CMK (cell line): Measurements from ENCODE around the gene MTCL1.

Experiments used
- DNase-seq: peaks from one replicate; pipeline ENCODE4 v3.0.0-alpha.2; 2010; ENCODE audit warnings: low read depth

MTCL1 gene

DNA sequence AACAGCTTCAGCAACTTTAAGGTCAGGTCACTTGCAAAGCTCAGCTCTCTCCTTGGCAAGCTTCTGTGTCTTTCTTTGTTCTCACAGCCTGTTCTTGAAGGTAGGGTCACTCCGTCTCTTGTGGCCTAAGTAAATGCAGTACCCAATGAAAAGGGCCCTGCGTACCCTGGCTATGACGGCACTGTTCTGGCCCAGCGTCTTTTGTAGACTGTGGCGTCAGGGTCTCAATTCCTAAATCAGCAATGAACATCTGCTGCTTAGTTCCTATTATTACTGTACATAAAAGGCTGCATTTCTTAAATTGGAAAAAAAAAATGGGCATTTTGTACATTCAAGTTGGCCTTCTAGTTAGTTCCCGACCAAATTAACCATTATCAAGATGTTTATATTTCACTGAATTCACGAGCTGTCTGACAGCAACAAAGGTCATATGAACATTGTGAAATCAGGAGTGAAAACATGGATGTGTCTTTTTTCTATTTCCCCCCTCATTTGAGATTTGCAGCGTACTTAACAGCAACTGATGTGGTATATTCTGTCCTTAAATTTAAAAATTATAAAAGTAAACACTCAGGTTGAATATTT is 17.0 kb upstream of the MTCL1 start:
- DNase-seq = no peak

DNA sequence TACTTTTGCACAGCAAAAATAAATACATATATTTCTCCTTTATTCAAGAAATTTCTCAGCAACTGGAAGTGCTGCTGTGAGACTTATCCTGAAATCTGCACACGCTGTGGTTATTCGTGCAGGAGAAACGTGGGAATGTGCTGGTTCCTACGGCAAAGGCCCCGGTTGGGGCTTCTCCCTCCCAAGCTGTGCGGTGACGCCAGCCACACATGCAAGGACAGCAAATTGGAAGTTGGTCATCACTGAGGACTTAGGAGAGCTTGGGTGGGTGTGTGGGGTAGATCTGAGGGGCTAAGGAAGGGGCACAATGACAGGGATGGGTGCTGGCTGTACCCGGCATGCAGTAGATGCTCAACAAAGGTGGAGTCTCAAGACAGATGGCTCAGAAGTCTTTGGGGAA is 16.5 kb upstream of the MTCL1 start:
- no peak for DNase-seq

DNA sequence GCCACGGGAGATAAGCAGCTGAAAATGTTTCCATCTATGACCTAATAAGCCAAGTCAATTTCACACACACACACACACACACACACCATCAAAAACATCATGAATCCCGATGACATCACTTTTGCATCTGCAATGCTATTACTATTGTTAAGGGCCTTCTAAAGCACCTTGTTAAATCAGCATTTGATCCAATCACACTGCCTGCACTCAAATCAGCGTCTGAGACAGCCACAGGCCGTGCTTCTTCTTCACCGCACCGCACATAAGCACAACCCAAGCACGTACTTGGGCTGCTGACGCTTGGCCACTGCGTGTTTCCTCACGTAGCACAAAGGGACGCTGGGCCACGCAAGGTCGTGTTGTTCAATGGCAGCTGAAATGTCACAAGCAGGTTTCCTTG is 15.8 kb upstream of the MTCL1 start:
- DNase-seq = no peak

DNA sequence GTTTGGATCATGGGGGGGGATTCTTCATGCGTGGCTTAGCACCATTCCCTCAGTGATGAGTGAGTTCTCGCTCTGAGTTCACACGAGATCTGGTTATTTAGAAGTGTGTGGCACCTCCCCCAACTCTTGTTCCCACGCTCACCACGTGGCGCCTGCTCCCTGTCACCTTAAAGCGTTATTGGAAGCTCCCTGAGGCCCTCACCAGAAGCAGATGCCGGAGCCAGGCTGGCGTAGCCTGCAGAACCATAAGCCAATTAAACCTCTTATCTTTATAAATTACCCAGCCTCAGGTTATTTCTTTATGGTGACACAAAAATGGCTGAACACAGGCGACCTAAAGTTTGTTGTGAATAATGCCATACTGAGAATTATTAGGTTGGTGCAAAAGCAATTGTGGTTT is 10.5 kb upstream of the MTCL1 start:
- DNase-seq = no peak

DNA sequence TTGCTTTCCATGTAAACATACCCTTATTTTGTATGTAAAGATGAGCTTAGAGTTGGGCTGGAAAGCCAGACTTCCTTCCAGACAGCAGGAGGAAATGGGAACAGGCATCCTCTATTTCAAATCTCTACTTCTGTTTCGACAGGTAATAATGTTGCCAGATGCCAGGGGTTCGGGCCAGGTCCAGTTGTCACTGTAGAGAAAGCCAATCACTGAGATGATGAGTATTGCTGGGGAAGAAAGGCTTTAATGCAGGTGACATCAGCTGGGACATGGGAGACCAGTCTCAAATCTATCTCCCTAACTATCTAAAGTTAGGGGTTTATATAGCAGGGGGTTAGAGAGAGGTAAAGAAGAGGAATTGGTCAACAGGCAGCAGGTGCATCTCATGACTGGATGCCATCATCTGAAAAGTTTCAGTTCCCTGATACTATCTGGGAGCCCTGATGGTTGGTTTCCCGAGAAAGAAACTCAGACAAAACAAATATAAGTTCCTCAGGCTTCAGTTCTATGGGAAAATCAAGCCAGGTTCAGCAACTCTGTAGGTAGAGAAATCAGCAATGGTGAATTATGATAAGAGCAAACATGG is 9.3 kb upstream of the MTCL1 start:
- DNase-seq = no peak

DNA sequence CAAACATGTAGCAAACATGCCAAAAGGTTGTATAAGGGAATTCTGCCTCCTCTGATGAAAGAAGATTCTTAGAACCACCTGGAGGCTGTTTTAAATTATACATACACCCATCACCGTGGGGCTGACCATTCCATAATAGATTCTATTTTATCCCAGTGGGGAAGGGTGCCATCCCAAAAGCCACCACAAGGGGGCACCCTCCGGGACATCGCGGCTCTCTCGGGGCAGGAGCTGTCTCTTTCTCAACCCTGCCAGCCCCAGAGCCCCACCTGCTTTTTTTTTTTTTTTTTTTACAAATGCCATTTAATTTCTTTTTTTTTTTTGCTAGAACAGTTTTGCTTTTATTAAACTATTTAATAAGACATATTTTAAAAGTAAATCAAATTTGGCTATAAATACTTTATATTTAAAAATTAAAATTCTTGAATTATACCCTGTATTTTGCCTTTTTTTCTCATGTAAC is 8.6 kb upstream of the MTCL1 start:
- DNase-seq = no peak

DNA sequence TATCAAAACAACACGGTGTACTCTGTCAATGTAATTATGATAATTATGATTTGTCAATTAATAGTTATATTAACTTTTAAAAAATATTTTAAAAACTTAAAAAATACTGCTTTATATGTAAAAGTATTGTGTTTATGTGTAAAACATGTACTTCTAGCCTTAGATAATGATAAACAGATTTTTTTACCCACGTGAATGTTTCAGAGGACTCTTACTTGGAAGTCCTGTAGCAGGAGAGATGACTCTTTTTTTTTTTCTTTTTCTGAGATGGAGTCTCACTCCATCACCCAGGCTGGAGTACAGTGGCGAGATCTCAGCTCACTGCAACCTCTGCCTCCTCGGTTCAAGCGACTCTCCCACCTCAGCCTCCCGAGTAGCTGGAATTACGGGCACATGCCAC is 6.2 kb upstream of the MTCL1 start:
- DNase-seq = no peak

DNA sequence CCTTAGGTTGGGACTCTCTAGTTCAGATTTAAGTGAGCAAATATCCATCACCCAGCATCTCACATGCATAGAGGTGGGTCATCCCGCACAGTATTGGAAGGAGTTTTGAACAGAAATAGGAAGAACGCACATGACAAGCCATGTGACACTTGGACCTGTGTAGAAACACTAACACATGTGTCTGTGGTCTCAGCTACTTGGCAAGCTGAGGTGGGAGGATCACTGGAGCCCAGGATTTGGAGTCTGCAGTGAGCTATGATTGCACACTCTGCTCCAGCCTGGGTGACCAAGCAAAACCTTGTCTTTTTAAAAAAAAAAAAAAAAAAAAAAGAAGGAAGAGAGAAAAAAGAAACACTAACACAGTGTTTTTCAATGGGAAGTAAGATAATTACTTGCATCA is 5.4 kb upstream of the MTCL1 start:
- DNase-seq = no peak

DNA sequence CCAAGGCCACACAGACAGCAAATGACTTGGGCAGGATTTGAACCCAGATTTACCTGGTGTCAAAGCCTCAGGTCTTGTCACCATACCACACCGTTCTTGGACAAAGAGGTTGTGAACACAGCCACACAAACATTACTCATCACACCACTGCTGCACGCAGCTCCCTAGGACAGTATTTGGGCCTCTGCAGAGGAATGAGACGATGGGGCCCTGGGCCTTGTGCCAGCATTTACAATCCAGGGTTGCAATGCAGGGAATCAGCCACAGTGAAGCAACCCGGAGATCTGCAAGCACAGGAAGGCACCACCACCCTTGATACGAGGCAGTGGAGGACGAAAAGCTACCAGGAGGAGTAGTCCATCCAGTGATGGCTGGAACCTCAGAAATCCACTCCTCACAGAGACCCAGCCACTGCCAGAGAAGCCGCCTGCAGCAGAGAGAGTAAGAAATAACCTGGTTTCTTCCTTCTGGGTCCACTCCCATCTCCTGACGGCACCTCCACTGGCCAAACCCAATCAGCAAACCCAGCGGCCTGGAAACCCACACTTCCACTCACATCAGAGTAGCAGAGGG is 3.7 kb upstream of the MTCL1 start:
- DNase-seq = no peak

DNA sequence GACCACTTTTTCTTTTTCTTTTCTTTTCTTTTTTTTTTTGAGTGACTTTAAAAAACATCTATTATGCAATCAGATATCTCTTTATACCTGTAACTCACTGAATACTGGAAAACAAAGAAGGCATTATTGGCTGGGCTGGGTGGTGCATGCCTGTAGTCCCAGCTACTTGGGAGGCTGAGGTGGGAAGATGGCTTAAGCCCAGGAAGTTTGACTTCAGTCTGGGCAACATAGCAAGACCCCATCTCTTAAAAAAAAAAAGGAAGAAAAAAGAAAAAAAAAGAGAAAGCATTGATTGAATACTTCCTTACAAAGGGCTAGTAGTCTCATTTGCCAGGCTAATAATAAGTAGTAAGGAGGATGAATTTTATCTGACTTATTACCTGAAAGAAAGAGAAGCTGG is 2.7 kb upstream of the MTCL1 start:
- no peak for DNase-seq

DNA sequence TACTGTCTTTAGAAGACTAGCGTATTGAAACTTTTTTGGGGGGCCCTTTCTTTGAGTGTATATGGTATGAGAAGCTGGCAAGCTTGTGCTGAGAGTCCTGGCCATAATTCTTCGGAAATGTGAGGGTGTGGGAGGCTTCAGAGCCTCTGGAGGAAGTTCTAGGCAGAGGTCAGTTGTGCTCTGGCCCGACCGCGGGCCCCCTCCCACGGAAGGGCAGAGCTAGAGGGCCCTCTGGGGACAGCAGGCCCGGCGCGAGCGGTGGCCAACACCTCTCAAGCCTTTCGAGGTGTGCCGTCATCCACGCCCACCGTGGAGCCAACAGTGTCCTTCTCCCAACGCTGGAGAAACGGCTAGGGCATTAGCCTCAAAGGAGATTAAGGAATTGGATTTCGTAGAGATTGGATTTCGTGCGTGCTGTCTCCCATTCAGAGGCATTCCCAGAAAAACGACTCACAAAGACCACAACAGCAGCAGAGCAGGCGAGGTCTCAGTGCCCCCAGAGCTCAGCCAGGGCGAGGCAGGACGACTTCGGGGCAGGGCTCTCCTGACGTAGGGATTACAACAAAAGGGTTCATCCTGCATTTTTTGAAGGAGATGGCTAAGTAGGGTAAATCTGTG is 2.2 kb upstream of the MTCL1 start:
- no peak for DNase-seq

DNA sequence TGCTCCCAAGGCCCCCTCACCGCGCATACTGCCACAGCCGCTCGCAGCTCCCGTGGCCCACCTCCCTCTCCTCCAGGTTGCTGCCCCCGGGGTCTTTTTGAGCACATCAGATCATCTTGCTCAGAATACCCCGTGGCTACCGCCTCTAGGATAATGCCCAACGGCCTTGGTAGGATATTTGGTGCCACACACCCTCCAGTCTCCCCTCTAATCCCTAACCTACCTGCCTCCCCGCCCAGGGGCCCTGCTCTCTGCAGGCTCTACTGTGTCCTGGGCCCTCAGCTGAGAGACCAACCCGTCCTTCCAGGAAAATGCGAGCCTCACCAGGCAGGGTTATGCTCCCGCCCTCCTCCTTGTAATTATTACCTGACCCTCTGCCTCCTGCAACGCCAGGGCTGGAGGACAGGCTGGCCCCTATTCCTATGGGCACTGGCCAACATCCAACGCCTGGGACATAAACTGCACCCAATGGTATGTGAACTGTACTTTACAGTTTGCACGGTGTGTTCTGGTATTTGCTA is 1.5 kb upstream of the MTCL1 start:
- DNase-seq = no peak

DNA sequence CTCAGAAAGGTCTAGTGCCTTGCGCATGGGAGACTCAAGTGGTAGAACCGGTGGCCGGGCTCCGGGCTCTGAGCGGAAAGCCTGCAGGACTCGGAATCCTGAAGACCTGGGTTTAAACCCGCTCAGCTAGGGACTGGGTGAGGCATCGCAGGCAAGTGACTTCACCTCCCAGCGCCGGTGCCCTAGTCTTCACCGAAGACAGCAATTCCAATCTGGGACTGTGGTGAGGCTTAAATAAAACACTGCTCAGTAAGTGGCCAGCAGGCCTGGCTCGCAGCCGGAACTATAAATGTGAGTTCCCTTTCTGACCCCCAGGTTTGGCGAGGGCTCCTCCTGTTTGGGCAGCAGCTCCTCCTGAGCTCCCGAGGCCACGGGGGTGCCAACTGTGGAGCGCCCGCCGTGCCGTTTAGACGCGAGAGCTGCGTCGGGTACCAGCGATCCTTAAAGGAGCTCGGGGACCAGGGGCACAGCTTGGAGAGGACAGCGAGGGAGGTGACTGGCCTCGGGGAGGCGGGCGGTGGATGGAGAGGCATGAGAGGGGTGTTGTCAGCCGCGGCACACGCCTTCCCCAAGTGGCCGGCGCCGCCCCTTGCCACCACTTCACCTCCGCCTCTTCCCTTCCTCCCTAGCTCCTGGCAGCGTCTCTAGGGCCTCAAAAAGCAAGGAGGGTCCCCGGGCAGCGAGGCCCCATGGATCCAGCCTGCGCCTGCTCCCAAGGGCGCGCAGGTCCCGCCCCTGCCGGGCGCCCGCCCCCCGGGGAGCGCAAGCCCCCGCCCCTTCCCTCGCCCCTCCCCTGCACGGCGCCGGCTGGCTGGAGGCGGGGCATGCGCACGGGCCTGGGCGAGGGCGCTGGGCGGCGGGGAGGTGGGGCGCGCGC is 757 bp upstream of the MTCL1 start:
- peak; percentile 64 for DNase-seq

DNA sequence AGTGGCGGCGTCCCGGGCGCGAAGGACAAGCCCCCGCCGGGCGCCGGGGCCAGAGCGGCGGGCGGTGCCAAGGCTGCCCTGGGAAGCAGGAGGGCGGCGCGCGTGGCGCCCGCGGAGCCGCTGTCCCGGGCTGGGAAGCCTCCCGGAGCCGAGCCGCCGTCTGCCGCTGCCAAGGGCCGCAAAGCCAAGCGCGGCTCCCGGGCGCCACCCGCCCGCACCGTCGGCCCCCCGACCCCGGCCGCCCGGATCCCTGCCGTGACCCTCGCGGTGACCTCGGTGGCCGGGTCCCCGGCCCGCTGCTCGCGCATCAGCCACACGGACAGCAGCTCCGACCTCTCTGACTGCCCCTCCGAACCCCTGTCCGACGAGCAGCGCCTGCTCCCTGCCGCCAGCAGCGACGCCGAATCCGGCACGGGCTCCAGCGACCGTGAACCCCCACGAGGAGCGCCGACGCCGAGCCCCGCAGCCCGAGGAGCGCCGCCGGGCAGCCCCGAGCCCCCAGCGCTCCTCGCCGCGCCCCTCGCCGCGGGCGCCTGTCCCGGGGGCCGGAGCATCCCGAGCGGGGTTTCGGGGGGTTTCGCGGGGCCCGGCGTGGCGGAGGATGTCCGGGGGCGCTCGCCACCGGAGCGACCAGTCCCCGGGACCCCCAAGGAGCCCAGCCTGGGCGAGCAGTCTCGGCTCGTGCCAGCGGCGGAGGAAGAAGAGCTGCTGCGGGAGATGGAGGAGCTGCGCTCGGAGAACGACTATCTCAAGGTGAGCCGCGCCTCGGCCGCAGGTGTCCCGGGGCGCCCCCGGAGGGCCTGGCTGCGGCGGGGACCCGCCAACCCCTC is 820 bp downstream of the MTCL1 start:
- no peak for DNase-seq

DNA sequence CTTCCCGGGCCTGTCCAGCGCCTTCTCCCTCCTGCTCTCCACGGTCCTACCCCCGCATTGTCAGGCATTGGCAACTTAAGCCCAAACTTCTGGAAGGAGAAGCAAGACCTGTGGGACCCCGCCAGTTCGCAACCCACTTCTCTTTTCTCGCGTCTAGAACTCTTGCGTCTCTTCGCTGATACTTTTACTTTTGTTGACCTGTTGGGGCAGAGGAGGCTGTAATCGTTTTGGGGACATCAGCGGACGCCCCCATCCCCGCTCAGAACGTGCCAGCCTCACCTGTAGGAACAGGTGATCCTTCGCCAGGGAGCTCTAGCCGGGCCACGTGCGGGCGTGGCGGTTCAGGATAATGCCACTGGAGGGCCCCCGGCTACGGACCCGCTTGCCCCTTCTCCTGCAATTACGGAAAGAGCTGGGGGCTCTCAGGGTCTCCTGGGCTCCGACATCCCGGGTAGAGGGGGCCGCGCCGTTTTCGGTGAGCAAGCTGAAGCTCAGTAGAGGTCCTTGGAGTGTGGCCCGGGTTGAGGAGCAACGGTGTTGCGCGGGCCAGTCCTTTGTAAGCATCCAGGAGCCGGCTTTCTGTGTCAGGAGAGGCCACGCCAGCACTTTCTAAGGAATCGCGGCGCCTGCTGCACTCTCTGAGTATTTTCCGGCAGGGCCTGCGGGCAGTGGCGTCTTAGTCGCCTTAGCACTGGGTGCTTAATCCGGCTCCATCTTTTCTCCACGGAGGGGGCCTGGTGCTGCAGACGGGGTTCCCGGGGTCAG is 1.6 kb downstream of the MTCL1 start:
- no peak for DNase-seq

DNA sequence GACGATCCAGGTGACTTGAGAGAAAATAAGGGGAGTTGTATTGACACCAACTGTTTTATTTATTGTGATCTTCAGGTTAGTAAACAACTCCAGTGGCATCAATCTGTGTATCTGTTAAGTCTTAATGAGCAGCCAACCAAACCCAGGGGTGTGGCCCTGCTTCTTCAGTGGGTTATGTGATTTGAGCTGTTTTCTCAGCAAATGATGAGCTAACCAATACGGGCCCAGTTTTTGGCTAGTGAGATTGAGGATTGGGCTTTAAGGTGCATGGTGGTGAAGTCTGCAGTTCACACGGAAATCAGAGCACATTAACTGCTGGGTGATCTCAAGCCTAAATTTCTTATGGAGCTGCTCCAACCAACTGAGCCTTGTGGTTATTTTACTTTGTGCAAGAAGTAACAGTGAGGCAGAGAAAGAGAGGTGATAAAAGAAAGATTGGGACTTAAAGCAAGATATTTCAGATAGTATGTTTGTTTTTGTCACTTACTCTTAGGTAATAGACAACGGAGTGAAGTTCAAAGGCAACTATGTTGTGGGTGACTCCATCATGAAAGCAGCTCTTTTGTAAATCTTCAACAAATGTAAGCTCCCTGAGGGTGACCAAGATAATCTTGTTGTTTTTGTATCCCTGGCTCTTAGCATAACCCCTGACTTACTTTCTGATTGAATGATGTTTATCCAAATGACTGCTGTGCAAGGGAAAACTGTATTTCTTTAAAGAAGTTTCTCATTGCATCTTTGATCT is 2.4 kb downstream of the MTCL1 start:
- no peak for DNase-seq

DNA sequence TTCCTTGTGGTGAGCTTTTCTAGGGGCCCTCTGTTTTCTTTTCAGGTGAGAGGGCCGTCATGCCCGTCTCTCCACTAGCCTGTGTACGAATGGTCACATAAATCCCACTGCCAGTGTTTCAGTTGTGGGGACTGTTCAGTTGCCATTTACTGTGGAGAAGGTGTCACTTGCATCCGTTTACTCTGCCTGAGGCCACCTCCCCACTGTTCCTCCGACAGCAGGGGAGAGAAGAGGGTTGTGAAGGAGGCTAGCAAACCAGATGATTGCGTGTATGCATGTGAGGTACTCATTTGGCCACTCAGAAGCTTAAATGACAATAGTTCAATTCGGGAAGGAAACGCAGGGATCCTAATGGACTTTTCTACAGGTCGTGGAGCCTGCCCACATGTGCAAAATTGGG is 3.3 kb downstream of the MTCL1 start:
- no peak for DNase-seq

DNA sequence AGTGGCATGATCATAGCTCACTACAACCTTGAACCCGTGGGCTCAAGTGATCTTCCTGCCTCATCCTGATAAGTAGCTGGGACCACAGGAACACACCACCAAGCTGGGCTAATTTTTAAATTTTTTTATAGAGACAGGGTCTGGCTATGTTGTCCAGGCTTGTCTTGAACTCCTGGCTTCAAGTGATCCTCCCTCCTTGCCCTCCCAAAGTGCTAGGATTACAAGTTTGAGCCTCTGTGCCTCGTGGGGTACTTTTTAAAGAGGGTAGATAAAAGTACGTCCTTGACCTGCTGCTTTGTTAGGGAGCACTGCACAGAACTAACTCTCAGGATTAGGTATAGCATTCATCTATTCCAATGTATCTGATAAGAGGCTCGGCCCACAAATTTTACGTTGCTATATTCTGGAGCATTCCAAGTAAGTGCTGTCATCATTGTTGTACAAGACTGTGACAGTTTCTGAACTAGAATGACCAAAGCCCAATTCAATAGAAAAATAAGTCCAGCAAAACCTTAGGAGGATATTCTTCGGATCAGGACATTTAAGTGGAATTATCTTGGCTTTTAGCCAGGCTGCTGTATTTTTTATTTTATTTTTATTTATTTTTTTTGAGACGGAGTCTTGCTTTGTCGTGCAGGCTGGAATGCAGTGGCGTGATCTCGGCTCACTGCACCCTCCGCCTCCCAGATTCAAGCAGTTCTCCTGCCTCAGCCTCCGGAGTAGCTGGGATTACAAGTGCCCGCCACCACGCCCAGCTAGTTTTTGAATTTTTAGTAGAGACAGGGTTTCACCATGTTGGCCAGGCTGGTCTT is 4.1 kb downstream of the MTCL1 start:
- DNase-seq = no peak

DNA sequence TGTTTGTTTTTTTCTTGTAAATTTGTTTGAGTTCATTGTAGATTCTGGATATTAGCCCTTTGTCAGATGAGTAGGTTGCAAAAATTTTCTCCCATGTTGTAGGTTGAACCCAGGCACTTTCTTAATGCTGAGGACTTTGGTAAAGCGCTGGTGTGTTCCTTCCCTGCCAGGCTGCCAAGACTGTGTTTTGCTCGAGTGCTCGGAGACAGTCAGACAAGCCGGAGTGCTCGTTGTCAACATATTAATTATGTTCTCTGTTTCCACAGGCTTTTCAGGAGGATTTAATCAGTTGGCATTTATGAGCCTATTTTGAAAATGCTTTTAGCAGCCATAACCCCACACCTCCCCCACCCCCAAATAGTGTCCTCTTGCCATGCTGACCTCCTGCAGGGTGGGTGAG is 6.4 kb downstream of the MTCL1 start:
- no peak for DNase-seq
